Left hindlimb (tissue), 1 donor: Measurements from ENCODE around the gene TOR2A.
"Not testable (repeated sequence)": the region's sequence is repeated elsewhere in the genome, so short reads cannot be mapped to it uniquely, and the experiment has no call there.

Source experiments
- DNase-seq: peaks from one replicate; pipeline ENCODE4 v3.0.0-alpha.2; 2018

TOR2A gene

GRCh38 chr9:127767909-127768331, 32.8 kb upstream of the TOR2A start:
- DNase-seq: peak; percentile 66

GRCh38 chr9:127767410-127767809, 32.3 kb upstream of the TOR2A start:
- no peak for DNase-seq

- DNase-seq: no peak
These were observed 30.3 kb upstream of the TOR2A start for GRCh38 chr9:127765418-127765817.

GRCh38 chr9:127763918-127764384, 28.9 kb upstream of the TOR2A start:
- peak; percentile 62 for DNase-seq

GRCh38 chr9:127762111-127762676, 27.1 kb upstream of the TOR2A start:
- DNase-seq: no peak

GRCh38 chr9:127761491-127761956, 26.4 kb upstream of the TOR2A start:
- no peak for DNase-seq

GRCh38 chr9:127761061-127761460, 26.0 kb upstream of the TOR2A start:
- DNase-seq: no peak

- no peak for DNase-seq
These were observed 23.7 kb upstream of the TOR2A start for GRCh38 chr9:127758843-127759242.

GRCh38 chr9:127756776-127757175, 21.7 kb upstream of the TOR2A start:
- DNase-seq: not testable (repeated sequence)

GRCh38 chr9:127756233-127756632, 21.1 kb upstream of the TOR2A start:
- DNase-seq: no peak

GRCh38 chr9:127755061-127756060, 20.3 kb upstream of the TOR2A start:
- no peak for DNase-seq

GRCh38 chr9:127754099-127755060, 19.3 kb upstream of the TOR2A start:
- DNase-seq: no peak

- no peak for DNase-seq
These were observed 18.5 kb upstream of the TOR2A start for GRCh38 chr9:127753622-127754021.

- no peak for DNase-seq
These were observed 18.1 kb upstream of the TOR2A start for GRCh38 chr9:127753148-127753547.

- DNase-seq: no peak
These were observed 16.4 kb upstream of the TOR2A start for GRCh38 chr9:127751269-127752054.

GRCh38 chr9:127749090-127749787, 14.1 kb upstream of the TOR2A start:
- DNase-seq: no peak

GRCh38 chr9:127746959-127747569, 12.0 kb upstream of the TOR2A start:
- no peak for DNase-seq

- no peak for DNase-seq
These were observed 9.5 kb upstream of the TOR2A start for GRCh38 chr9:127744398-127745110.

GRCh38 chr9:127742435-127743088, 7.5 kb upstream of the TOR2A start:
- no peak for DNase-seq
